Measurements from ENCODE around the gene CDKAL1. TPM values are rescaled to one million over a fixed set of nuclear protein-coding genes. Genes with fewer than 3 reads are reported as not detected.

The CDKAL1 gene
- total and polyA plus RNA-seq, 2 of the 8 experiments (the other 6 are each of a cell fraction or from before 2014, with no cell fraction given) = 8.4 to 24.6 TPM

DNA sequence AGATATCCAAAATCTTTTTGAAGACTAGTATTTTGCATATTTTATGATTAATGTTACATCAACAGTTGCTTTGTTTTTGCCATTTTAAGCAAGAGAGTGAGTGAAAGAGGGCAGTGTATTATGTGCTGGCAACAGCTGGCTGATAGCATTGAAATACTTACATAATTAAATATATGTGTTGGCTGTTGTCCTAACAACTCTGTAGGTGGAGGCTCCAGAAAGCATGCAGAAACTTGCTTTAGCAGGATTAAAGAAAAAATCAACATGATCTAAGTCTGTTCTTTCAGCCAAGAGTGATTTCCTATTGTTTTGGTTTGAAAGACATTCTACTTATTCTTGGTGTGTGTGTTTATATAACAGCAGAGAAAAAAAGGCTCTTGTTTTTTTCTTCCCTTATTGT is 127.5 kb downstream of the CDKAL1 start:
- no peak overlapping the region for H2BK20ac ChIP-seq (ENCODE audit: low read length)
- no peak overlapping the region for H4K5ac ChIP-seq (ENCODE audit: insufficient read length, low read depth, low read length)
- no peak overlapping the region for H3K4me3 ChIP-seq (ENCODE audit: extremely low read depth in 1 of 4, insufficient read depth in 2 of 4, low read depth in 3 of 4, low read length in 4 of 4)
- no peaks in the 10 kb centered on the region for H3K36me3 ChIP-seq (ENCODE audit: control insufficient read depth in 2 of 4, insufficient read depth in 4 of 4, low read length in 3 of 4)
- H3K79me2 ChIP-seq (ENCODE audit: control insufficient read depth in 1 of 2, insufficient read depth in 2 of 2, low read length in 2 of 2) = 0 out of 4 replicates have a peak, but pooled peaks cover 0 to 4% of the 10 kb centered on the region in 2 experiments
- no peak overlapping the region for H3K27ac ChIP-seq (ENCODE audit: low read depth, low read length)
- no peak overlapping the region for H3K9ac ChIP-seq (replicated peaks in 1 of 4; ENCODE audit: extremely low read depth in 1 of 4, low read depth in 3 of 4, low read length in 3 of 4)
- H3K4me1 ChIP-seq (replicated peaks in 1 of 4; ENCODE audit: control insufficient read depth in 3 of 4, insufficient read depth in 4 of 4, low read length in 3 of 4) = peaks cover 0 to 4% (median under 1%) of the 10 kb centered on the region in 4 experiments; a peak in 1 of 7 replicates
- H2BK12ac ChIP-seq (ENCODE audit: low read depth, low read length) = no peak overlapping the region
- H3K4me2 ChIP-seq (ENCODE audit: insufficient read depth in 1 of 2, low read depth in 2 of 2, low read length in 2 of 2) = no peak overlapping the region
- ChIA-PET POLR2A (ENCODE audit: partially characterized antibody) (no interaction called here), CTCF (ENCODE audit: partially characterized antibody) (interaction anchor here (0.6 kb wide), 1 partner anchor 127 kb away, joined by 3 read pairs; no protein-coding TSS in a partner anchor)
- no peak overlapping the region for H4K91ac ChIP-seq (replicated peaks; ENCODE audit: insufficient read length, low read length)
- FAIRE-seq (no peak), DNase-seq (ENCODE audit: low read depth in 1 of 2, low spot score in 2 of 2) (no peak)
- no peak overlapping the region for H2BK5ac ChIP-seq (ENCODE audit: low read depth, low read length)
- H2BK120ac ChIP-seq (replicated peaks; ENCODE audit: low read depth, low read length) = no peak overlapping the region
- no peaks in the 10 kb centered on the region for H3K27me3 ChIP-seq (replicated peaks in 1 of 4; ENCODE audit: control insufficient read depth in 3 of 4, extremely low read depth in 1 of 4, insufficient read depth in 3 of 4, low read length in 3 of 4)
- H3K23ac ChIP-seq (ENCODE audit: insufficient read length) = no peak overlapping the region
- H3K14ac ChIP-seq (ENCODE audit: insufficient read length) = no peak overlapping the region
- no peak overlapping the region for H2AK5ac ChIP-seq (ENCODE audit: low read depth, low read length)
- no peaks in the 10 kb centered on the region for H3K23me2 ChIP-seq (ENCODE audit: low read depth, low read length)
- no peak overlapping the region for H3K18ac ChIP-seq (ENCODE audit: extremely low read depth, low read length)
- no peaks in the 10 kb centered on the region for H3K79me1 ChIP-seq (ENCODE audit: low read depth, low read length)
- no peaks in the 10 kb centered on the region for H3K9me3 ChIP-seq (ENCODE audit: insufficient read depth in 2 of 2, low read depth in 1 of 2, low read length in 1 of 2)
- H4K20me1 ChIP-seq (replicated peaks in 1 of 2; ENCODE audit: control insufficient read depth in 1 of 2, insufficient read depth in 2 of 2, low read length in 2 of 2) = no peaks in the 10 kb centered on the region
- no peak overlapping the region for H2AFZ ChIP-seq (ENCODE audit: low read length)
- no peak overlapping the region for H3K56ac ChIP-seq (replicated peaks; ENCODE audit: insufficient read length, low read depth, low read length)
- H4K8ac ChIP-seq (ENCODE audit: extremely low read depth, insufficient read depth, low read length) = no peak overlapping the region
- H3K4ac ChIP-seq (replicated peaks; ENCODE audit: insufficient read length, low read depth, low read length) = no peak overlapping the region
- no peak overlapping the region for H2BK15ac ChIP-seq (ENCODE audit: low read length)
- no peak for TF ChIP-seq SP4 (IDR thresholded peaks at IDR 0.05; ENCODE audit: low read length)
- TF ChIP-seq, protein P1, sequence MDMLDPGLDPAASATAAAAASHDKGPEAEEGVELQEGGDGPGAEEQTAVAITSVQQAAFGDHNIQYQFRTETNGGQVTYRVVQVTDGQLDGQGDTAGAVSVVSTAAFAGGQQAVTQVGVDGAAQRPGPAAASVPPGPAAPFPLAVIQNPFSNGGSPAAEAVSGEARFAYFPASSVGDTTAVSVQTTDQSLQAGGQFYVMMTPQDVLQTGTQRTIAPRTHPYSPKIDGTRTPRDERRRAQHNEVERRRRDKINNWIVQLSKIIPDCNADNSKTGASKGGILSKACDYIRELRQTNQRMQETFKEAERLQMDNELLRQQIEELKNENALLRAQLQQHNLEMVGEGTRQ (IDR thresholded peaks at IDR 0.05; ENCODE audit: low read length) = no peak
- TF ChIP-seq GABPA (IDR thresholded peaks at IDR 0.05; ENCODE audit: borderline replicate concordance, insufficient read depth, low read length) = no peak
- no peak for TF ChIP-seq HDAC6 (IDR thresholded peaks at IDR 0.05; ENCODE audit: low read depth, low read length)
- TF ChIP-seq POU5F1 (IDR thresholded peaks at IDR 0.05; ENCODE audit: low read depth, low read length) = no peak
- TF ChIP-seq BCL11A (IDR thresholded peaks at IDR 0.05; ENCODE audit: low read depth in 2 of 2, low read length in 2 of 2) = no peak
- no peak for TF ChIP-seq MAFK (IDR thresholded peaks at IDR 0.05; ENCODE audit: low read depth, low read length)
- no peak for TF ChIP-seq POLR2A (IDR thresholded peaks at IDR 0.05; ENCODE audit: control extremely low read depth in 1 of 2, low read depth in 2 of 2, low read length in 2 of 2)

All from H1 (cell line).